IMR-90 (cell line): ENCODE results near the gene CHRNA3.

Experiments
- BHLHE40 ChIP-seq: fragments of 150-350 bp; IDR thresholded peaks from 2 replicates; pipeline ENCODE4 v1.6.1; 2016; ENCODE audit warnings: mild to moderate bottlenecking, low read depth, low read length
- CEBPB ChIP-seq: IDR thresholded peaks from 2 replicates; pipeline ENCODE4 v1.6.1; 2012; ENCODE audit warnings: low read depth, low read length, improper control_type of control experiment
- CHD1 ChIP-seq: IDR thresholded peaks from 2 replicates; pipeline ENCODE4 v1.6.1; 2012; ENCODE audit warnings: low read depth, low read length, improper control_type of control experiment
- CTCF ChIP-seq: conservative IDR thresholded peaks from 2 replicates; pipeline ENCODE4 v1.5.1; 2012; ENCODE audit warnings: mild to moderate bottlenecking, low read depth, low read length, improper control_type of control experiment
- FOS ChIP-seq: fragments of 150-350 bp; IDR thresholded peaks from 2 replicates; pipeline ENCODE4 v1.6.1; 2016; ENCODE audit warnings: low read depth, low read length
- MXI1 ChIP-seq: IDR thresholded peaks from 2 replicates; pipeline ENCODE4 v1.6.1; 2012; ENCODE audit warnings: low read depth, mild to moderate bottlenecking, low read length, moderate library complexity, borderline replicate concordance
- POLR2A ChIP-seq: IDR thresholded peaks from 2 replicates; pipeline ENCODE4 v1.6.1; 2012; ENCODE audit warnings: mild to moderate bottlenecking, low read depth, low read length
- RAD21 ChIP-seq: IDR thresholded peaks from 2 replicates; pipeline ENCODE4 v1.6.1; 2012; ENCODE audit warnings: low read length, improper control_type of control experiment
- RCOR1 ChIP-seq: IDR thresholded peaks from 2 replicates; pipeline ENCODE4 v1.6.1; 2012; ENCODE audit warnings: mild to moderate bottlenecking, low read length, improper control_type of control experiment; ENCODE audit not compliant: insufficient replicate concordance
- SMC3 ChIP-seq: fragments of 150-350 bp; IDR thresholded peaks from 2 replicates; pipeline ENCODE4 v1.6.1; 2016; ENCODE audit warnings: low read depth, mild to moderate bottlenecking, antibody characterized with exemption, low read length, moderate library complexity
- USF2 ChIP-seq: fragments of 150-350 bp; IDR thresholded peaks from 2 replicates; pipeline ENCODE4 v1.6.1; 2017; ENCODE audit warnings: mild to moderate bottlenecking, antibody characterized with exemption, low read length, low read depth
- TF ChIP-seq, protein P1 (sequence below): fragments of 150-350 bp; IDR thresholded peaks from 2 replicates; pipeline ENCODE4 v1.6.1; 2016; ENCODE audit warnings: low read depth, mild to moderate bottlenecking, low read length, moderate library complexity, borderline replicate concordance

DNA sequence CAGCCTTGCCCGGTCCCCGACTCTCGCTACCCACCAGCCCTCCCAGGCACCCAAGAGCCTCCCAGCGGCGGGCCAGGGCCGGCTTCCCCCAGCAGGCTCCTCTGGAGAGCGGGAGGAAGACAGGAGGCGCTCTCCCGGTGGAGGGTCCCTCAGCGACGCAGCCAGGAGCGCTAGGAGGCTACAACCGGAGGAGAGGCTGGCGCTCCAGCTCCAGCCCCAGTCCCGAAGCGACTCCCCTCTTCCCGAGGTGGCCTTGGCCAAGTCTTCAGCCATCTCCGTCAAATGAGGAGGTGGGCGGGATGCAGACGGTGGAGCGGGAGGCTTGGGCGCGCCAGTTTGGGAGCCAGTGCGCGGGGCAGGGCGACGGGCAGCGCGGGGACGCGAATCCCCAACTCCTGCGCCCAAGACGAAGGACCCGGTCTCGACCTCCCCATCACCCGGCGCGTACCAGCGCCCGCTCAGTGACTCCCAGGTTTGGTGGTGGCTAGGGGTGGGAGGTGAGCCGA, 722 bp downstream of the CHRNA3 start:
- TF ChIP-seq POLR2A (no peak), CEBPB (no peak), CTCF (0 out of 2 replicates have a peak, but pooled peaks have one; percentile 14), RAD21 (no peak), BHLHE40 (no peak), RCOR1 (no peak), MXI1 (no peak), USF2 (no peak), CHD1 (no peak), SMC3 (no peak), FOS (no peak)
- TF ChIP-seq, protein P1, sequence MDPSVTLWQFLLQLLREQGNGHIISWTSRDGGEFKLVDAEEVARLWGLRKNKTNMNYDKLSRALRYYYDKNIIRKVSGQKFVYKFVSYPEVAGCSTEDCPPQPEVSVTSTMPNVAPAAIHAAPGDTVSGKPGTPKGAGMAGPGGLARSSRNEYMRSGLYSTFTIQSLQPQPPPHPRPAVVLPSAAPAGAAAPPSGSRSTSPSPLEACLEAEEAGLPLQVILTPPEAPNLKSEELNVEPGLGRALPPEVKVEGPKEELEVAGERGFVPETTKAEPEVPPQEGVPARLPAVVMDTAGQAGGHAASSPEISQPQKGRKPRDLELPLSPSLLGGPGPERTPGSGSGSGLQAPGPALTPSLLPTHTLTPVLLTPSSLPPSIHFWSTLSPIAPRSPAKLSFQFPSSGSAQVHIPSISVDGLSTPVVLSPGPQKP = no peak
